SK-N-MC (cell line): ENCODE measurements around the gene AQP2.
"Not testable (repeated sequence)": the region's sequence is repeated elsewhere in the genome, so short reads cannot be mapped to it uniquely, and the experiment has no call there.

ENCODE experiments used
- DNase-seq: peaks from one replicate; pipeline ENCODE4 v3.0.0-alpha.2; 2011; ENCODE audit warnings: low read depth, low spot score
- H3K27ac ChIP-seq: fragments of 200-600 bp; sonication (generic); 2 replicates; pipeline ENCODE4 v1.5.1; 2016; ENCODE audit warnings: mixed run types
- H3K36me3 ChIP-seq: fragments of 200-600 bp; sonication (generic); 2 replicates; pipeline ENCODE4 v1.6.1; 2017; ENCODE audit warnings: antibody characterized with exemption, low read length, mixed read lengths; ENCODE audit not compliant: insufficient read depth
- H3K4me3 ChIP-seq: fragments of 200-600 bp; sonication (generic); 2 replicates; pipeline ENCODE4 v1.5.1; 2016
- H3K9ac ChIP-seq: fragments of 200-600 bp; sonication (generic); 2 replicates; pipeline ENCODE4 v1.8.0; 2017; ENCODE audit warnings: mixed run types, mixed read lengths; ENCODE audit not compliant: insufficient read length
- H3K9me3 ChIP-seq: fragments of 200-600 bp; sonication (generic); 2 replicates; pipeline ENCODE4 v1.6.1; 2017; ENCODE audit warnings: low read depth, mild to moderate bottlenecking, antibody characterized with exemption, low read length, moderate library complexity, mixed read lengths
- EZH2 ChIP-seq: fragments of 200-600 bp; sonication (generic); IDR thresholded peaks from one replicate; pipeline ENCODE4 v1.6.1; 2017; ENCODE audit warnings: antibody characterized with exemption
- FOXP2 ChIP-seq: optimal IDR thresholded peaks from 2 replicates; pipeline ENCODE3; 2011; ENCODE audit warnings: mild to moderate bottlenecking, moderate library complexity; ENCODE audit not compliant: insufficient read depth; ENCODE audit errors: extremely low read length, control extremely low read depth
- POLR2AphosphoS5 ChIP-seq: IDR thresholded peaks from 2 replicates; pipeline ENCODE4 v1.6.1; 2012; ENCODE audit warnings: mild to moderate bottlenecking, low read depth, low read length, borderline replicate concordance

The AQP2 gene

DNA sequence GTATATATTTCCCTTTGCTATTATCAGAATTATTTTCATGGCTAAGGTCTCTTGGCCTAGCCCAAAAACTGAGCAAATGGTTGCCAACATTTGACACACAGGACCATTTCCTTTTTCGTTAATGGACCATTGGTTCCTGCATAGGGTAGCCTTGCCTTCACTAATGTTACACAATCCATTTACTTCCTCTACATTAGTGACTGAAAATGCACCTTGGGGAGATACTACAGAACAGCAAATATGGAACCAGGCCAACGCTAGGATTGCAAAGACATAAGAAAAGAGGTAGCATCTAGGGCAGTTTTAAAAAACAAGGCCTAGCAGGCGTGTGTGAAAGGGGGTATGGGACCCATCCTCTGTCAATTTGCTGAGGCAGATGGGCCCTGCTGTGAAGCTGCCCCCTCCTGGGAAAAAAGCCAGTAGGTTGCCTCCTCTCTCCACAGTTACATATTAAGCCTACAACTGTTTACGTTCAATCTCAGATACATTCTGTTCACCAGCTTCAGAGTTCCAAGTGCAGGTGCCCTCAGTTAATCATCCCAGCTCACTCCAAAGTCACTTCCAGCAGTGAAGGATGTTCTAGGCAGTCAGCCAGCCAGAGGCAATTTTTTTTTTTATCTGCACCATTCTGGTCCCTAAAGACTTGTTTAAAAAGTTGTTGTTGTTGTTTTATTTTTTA is 37.2 kb downstream of the AQP2 start:
- no peak overlapping the region for H3K9ac ChIP-seq
- H3K27ac ChIP-seq, result no peak overlapping the region
- peaks cover 55% of the 10 kb centered on the region for H3K36me3 ChIP-seq
- no peaks in the 10 kb centered on the region for H3K9me3 ChIP-seq
- no peak overlapping the region for H3K4me3 ChIP-seq
- DNase-seq, result no peak
- TF ChIP-seq EZH2 (no peak), POLR2AphosphoS5 (no peak; the same call in 1 of the 2 replicates), FOXP2 (no peak)

DNA sequence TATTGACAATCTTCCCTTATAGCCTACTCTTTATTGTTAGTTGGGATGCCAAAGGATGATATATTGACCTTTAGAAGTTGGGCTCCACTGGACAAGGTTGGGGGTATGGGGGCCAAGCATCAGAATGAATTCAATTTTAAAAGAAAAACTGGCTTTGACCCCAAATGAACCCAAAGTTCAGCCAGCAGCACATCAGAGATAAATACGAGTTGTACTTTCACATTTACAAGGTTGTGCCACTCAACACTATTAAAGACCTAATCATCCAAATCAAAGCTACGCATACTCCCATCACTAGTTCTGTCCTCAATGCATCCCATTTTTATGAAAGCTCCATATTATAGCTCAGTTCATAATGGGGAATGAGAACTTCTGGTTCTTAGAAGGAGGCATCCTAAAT is 38.9 kb downstream of the AQP2 start:
- not testable (repeated sequence) for H3K9ac ChIP-seq, DNase-seq, H3K4me3 ChIP-seq, H3K9me3 ChIP-seq, H3K27ac ChIP-seq
- peaks cover 70% of the 10 kb centered on the region for H3K36me3 ChIP-seq

DNA sequence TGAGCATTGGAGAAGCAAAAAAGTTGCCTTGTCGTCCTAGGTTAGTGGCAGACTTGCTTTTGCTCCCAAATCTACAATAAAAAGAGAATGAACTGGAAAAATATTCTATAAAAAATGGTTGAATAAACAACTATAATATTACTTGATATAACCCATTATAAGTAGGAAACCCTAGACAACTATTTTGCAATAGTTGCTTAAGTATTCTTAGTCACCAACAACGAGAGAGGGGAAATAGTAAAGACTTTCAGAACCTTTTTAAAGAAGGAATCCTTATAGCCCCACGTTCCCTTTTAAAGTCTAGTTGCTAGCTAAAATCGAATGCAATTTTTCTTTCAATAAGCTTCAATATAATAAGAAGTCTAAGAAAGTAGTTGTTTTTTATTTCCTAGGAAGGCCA is 39.7 kb downstream of the AQP2 start:
- peaks cover 78% of the 10 kb centered on the region for H3K36me3 ChIP-seq
- no peak overlapping the region for H3K27ac ChIP-seq
- no peak overlapping the region for H3K4me3 ChIP-seq

DNA sequence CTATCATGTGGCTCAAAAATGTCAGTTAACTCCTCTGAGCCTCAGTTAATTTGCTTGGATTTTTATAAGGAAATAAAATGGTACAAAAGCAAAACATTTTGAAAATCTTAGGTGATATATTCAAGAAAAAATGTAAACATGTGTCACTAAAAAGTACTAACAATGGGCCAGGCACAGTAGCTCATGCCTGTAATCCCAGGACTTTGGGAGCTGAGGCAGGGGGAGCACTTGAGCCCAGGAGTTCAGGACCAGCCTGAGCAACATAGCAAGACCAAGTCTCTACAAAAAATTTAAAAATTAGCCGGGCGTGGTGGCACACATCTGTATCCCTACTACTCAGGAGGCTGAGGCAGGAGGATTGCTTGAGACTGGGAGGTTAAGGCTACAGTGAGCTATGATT is 47.9 kb downstream of the AQP2 start:
- H3K36me3 ChIP-seq, result peaks cover 89% of the 10 kb centered on the region
- no peaks in the 10 kb centered on the region for H3K9me3 ChIP-seq
- DNase-seq, result no peak
- no peak overlapping the region for H3K27ac ChIP-seq
- TF ChIP-seq POLR2AphosphoS5 (no peak), EZH2 (no peak), FOXP2 (no peak)
- no peak overlapping the region for H3K9ac ChIP-seq
- no peak overlapping the region for H3K4me3 ChIP-seq

More for the DNA sequence above, 39.7 kb downstream of the AQP2 start:
- H3K9ac ChIP-seq, result no peak overlapping the region
- H3K9me3 ChIP-seq, result no peaks in the 10 kb centered on the region
- TF ChIP-seq POLR2AphosphoS5, result no peak
- TF ChIP-seq FOXP2, result no peak
- TF ChIP-seq EZH2, result no peak
- DNase-seq, result no peak

DNA sequence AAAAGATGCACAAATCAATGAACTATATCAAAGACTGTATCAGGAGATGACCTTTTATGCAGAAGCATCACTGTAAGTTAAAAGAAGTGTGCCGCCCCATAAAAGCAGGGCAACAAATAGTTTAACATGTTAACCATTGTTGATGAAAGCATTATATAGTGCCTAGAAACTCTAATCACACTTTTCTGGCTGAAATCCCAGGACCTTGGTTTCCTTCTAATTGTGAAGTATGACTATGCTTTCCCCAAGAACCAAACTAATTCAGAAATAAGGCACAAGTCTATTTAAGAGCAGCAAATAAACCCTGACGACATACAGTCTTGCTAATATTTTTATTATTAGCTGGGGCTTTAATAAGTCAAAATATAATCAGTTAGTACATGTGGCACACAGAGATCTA is 53.1 kb downstream of the AQP2 start:
- no peak for TF ChIP-seq FOXP2
- TF ChIP-seq POLR2AphosphoS5, result no peak
- TF ChIP-seq EZH2, result no peak
- Histone ChIP-seq H3K9ac (no peak overlapping the region), H3K27ac (no peak overlapping the region), H3K36me3 (peaks cover 91% of the 10 kb centered on the region), H3K9me3 (no peaks in the 10 kb centered on the region), H3K4me3 (no peak overlapping the region)
- no peak for DNase-seq

DNA sequence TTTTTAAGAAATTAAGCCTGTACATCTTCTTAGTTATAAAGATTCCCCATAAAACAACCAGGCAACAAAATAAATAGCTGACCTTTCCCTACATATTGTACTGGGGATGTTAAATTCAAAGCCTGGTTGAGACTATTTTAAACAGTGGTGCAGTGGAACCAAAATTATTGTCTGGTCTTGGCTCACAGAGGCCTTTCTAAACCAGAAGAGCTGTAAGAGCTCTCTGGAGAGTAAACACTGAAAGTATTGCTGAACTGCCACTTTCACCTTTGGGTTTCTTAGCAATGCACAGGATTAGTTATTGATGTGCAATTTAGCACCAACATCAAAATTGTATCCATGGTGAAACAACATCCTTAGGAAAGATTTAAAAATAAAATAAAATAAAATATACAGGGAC is 54.2 kb downstream of the AQP2 start:
- Histone ChIP-seq H3K36me3 (peaks cover 89% of the 10 kb centered on the region), H3K9ac (no peak overlapping the region), H3K27ac (no peak overlapping the region), H3K9me3 (no peaks in the 10 kb centered on the region), H3K4me3 (no peak overlapping the region)
- no peak for TF ChIP-seq FOXP2
- no peak for DNase-seq

DNA sequence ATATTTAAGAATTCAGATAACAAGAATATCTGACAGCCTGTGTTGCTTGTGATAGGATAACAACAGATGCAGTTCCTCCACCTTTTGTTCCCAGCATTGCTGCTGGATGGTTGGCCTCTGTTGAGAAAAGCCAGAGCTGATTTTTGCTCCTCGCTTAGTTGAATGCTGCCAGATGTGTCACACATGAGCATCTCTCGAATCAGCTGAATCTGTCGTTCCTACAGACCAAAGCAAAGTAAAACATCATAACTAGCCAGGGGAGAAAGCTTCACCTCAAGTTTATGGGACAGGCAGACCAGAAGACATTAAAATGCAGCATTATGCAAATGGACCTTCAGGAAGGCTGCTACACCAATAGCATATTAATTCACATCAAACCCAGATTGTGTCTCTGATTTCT is 54.6 kb downstream of the AQP2 start:
- no peak for TF ChIP-seq EZH2
- no peaks in the 10 kb centered on the region for H3K9me3 ChIP-seq
- H3K36me3 ChIP-seq, result peaks cover 89% of the 10 kb centered on the region
- no peak overlapping the region for H3K4me3 ChIP-seq
- DNase-seq, result no peak
- H3K9ac ChIP-seq, result no peak overlapping the region
- no peak overlapping the region for H3K27ac ChIP-seq

DNA sequence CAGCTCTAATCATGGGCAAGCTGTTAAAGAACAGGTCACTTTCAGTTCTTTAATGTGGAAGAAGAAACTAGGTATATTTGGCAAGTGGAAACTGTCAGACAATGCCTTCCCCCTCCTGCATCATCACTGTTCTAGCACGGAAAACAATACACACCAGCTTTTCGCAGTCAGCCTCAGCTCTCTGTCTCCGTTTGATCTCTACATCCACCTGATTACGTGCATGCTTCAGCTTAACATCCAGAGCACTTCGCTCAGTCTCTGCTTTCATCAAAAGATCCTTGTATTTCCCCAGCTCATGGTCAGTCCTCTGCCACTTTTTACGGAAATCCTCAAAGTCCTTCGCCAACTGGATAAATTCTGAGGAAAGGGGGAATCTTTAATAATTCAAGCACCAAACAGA is 55.7 kb downstream of the AQP2 start:
- no peak for TF ChIP-seq EZH2
- no peak for TF ChIP-seq FOXP2
- TF ChIP-seq POLR2AphosphoS5, result no peak
- H3K9me3 ChIP-seq, result no peaks in the 10 kb centered on the region
- no peak overlapping the region for H3K27ac ChIP-seq
- H3K9ac ChIP-seq, result no peak overlapping the region
- no peak overlapping the region for H3K4me3 ChIP-seq
- DNase-seq, result no peak
- H3K36me3 ChIP-seq, result peaks cover 85% of the 10 kb centered on the region

DNA sequence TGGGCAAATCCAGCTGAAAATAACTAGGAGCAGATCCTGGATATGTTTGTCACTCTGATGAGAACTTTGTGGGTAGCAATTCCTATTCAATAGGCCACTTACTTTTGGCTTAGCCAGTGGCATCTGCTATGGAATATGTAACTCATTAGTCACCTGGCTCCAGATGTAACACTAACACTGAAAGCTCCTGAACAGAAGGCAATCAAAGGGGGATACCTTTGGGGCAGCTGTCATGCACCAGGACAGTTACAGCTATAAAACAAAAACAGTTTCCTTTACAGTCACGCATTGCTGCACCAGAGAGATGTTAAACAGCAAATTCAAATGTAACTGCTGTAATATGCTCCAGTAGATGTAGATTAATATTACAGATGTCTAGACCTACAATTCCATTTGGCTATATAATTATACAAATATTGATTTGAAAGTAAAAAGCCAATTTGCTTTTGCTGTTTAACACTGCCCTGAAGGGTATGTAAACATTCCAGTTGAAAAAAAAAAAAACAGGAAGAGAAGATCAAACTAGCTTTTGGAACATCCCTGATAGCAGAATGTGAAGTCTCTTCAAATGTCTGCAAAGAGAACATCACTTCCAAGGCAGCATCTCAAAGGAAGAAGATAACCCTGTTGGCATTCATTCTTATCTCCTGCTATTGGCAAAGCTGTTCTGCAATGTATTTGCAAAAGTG is 56.4 kb downstream of the AQP2 start:
- Histone ChIP-seq H3K4me3 (no peak overlapping the region), H3K27ac (0 out of 2 replicates have a peak overlapping the region, but pooled peaks have one; percentile 32), H3K9ac (no peak overlapping the region), H3K36me3 (peaks cover 80% of the 10 kb centered on the region), H3K9me3 (no peaks in the 10 kb centered on the region)
- TF ChIP-seq FOXP2, result no peak
- TF ChIP-seq EZH2, result no peak
- no peak for TF ChIP-seq POLR2AphosphoS5
- no peak for DNase-seq
